Stimulated activated memory B cell treated with anti-CD40 and anti-IgM and Interleukin-4, amounts not matched to agents 10 μg/mL and 1 μg/mL and 100 μg/mL, for 72 hours (primary cell): Measurements from ENCODE around the gene CHMP4B.
A peak's percentile ranks its signal among the peaks of the same experiment; 100 is the strongest.
"Not testable (repeated sequence)": the region's sequence is repeated elsewhere in the genome, so short reads cannot be mapped to it uniquely, and the experiment has no call there.

Experiments
- ATAC-seq: fragments of 150-1000 bp; cut with Tn5 transposase; 2 replicates; pipeline ENCODE4 v1.10.0; 2021
- H3K27ac Mint-ChIP-seq: one replicate; pipeline ENCODE4 v1.8.0; 2022; ENCODE audit warnings: mild to moderate bottlenecking, mixed read lengths
- H3K27me3 Mint-ChIP-seq: one replicate; pipeline ENCODE4 v1.8.0; 2022; ENCODE audit warnings: mixed read lengths
- H3K36me3 Mint-ChIP-seq: one replicate; pipeline ENCODE4 v1.8.0; 2022; ENCODE audit warnings: mixed read lengths
- H3K4me1 Mint-ChIP-seq: one replicate; pipeline ENCODE4 v1.8.0; 2022; ENCODE audit warnings: mixed read lengths
- H3K4me3 Mint-ChIP-seq: one replicate; pipeline ENCODE4 v1.8.0; 2022; ENCODE audit warnings: mild to moderate bottlenecking, moderate library complexity, mixed read lengths
- H3K9me3 Mint-ChIP-seq: one replicate; pipeline ENCODE4 v1.8.0; 2022; ENCODE audit warnings: mixed read lengths

The CHMP4B gene

DNA sequence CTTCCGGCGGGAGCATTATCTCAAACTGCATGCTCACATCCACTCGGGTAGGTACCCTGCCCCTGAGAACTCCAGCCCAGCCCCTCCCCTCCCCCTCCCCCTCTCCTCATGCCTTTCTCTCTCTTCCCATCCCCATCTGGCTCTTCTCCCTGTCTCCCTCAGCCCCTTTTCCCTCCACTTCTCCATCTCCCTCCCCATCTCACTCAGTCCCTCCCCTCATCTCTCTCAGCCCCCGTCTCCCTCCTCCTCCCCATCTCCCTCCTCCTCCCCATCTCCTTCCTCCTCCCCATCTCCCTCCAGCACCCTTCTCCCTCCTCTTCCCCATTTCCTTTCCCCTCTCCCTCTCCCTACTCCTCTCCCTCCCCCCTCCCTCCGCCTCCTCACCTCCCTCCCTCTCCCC, 27.3 kb upstream of the CHMP4B start:
- no peak overlapping the region for H3K4me3 Mint-ChIP-seq
- no peaks in the 10 kb centered on the region for H3K27me3 Mint-ChIP-seq
- ATAC-seq: no peak
- peaks cover 61% of the 10 kb centered on the region for H3K4me1 Mint-ChIP-seq
- H3K27ac Mint-ChIP-seq: peak overlapping the region; percentile 90
- H3K36me3 Mint-ChIP-seq: peaks cover 25% of the 10 kb centered on the region
- peaks cover 5% of the 10 kb centered on the region for H3K9me3 Mint-ChIP-seq

DNA sequence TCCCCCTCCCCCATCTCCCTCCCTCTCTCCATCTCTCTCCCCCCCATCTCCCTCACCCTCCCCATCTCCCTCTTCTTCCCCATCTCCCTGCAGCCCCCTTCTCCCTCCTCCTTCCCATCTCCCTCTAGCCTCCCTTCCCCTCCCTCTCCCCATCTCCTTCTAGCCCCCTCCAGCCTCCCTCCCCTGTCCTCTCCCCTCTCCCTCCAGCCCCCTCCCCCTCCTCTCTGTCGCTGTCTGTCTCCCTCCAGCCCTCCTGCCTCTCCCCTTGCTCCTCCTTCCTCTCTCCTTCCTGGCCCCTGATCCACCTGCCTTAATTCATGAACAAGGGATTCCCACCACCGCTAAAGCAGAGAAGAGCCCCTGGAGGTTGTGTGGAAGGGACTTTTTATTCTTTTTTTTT, 26.9 kb upstream of the CHMP4B start:
- peaks cover 57% of the 10 kb centered on the region for H3K4me1 Mint-ChIP-seq

DNA sequence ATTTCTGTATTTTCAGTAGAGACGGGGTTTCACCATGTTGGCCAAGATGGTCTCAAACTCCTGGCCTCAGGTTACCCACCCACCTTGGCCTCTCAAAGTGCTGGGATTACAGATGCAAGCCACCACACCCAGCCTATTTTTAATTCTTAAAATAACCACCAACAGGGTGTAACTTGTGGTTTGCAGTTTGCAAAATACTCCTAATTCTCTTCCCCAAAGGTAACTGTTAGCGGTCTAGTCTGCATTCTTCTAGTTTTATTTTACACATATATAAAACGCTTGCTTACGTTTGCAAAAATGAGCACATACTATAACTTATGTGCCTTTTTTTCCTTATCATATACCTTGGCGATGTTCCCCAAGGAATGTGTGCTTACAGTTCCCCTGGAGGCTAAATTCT, 25.6 kb upstream of the CHMP4B start:
- ATAC-seq: no peak
- peak overlapping the region; percentile 53 for H3K27ac Mint-ChIP-seq

More for the DNA sequence above, 26.9 kb upstream of the CHMP4B start:
- H3K27me3 Mint-ChIP-seq: no peaks in the 10 kb centered on the region
- H3K27ac Mint-ChIP-seq: peak overlapping the region; percentile 90
- H3K4me3 Mint-ChIP-seq: no peak overlapping the region
- no peak for ATAC-seq
- H3K36me3 Mint-ChIP-seq: peaks cover 25% of the 10 kb centered on the region
- peaks cover 5% of the 10 kb centered on the region for H3K9me3 Mint-ChIP-seq

DNA sequence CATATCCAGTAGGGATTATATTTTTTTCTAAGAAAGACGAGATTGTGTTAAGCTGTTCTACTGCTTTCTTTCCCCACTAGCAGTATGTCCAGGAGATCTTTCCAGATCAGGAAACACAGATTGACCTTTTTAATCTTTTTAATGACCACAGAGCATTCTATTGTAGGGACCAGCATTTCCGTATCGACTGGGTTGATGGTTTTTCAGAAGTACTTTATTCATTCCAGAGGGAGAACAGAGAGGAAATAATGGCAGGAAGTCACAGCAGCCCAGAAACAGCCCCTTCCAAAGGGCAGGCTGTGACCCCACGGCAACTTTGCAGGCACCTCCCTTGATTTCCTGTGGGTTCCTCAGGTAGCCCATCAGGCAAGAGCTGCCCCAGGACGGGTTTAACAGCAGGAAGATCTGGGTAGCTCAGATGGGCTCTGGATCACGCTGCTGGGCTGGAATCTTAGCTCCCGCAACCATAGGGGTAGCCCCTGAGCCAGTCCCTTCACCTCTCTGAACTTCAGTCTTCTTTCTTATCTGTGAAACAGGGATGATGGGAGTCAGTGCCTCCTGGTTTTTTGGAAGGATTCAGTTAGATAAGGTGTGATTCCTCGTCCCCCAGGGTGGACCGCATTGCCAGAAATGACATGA, 23.8 kb upstream of the CHMP4B start:
- peaks cover 31% of the 10 kb centered on the region for H3K4me1 Mint-ChIP-seq
- no peaks in the 10 kb centered on the region for H3K9me3 Mint-ChIP-seq
- H3K4me3 Mint-ChIP-seq: no peak overlapping the region
- H3K27ac Mint-ChIP-seq: peak overlapping the region; percentile 3
- no peaks in the 10 kb centered on the region for H3K27me3 Mint-ChIP-seq
- no peak for ATAC-seq
- H3K36me3 Mint-ChIP-seq: peaks cover 24% of the 10 kb centered on the region

More for the DNA sequence above, 25.6 kb upstream of the CHMP4B start:
- Mint-ChIP-seq H3K27me3 (no peaks in the 10 kb centered on the region), H3K4me3 (no peak overlapping the region), H3K36me3 (peaks cover 27% of the 10 kb centered on the region), H3K4me1 (peaks cover 45% of the 10 kb centered on the region), H3K9me3 (no peaks in the 10 kb centered on the region)

DNA sequence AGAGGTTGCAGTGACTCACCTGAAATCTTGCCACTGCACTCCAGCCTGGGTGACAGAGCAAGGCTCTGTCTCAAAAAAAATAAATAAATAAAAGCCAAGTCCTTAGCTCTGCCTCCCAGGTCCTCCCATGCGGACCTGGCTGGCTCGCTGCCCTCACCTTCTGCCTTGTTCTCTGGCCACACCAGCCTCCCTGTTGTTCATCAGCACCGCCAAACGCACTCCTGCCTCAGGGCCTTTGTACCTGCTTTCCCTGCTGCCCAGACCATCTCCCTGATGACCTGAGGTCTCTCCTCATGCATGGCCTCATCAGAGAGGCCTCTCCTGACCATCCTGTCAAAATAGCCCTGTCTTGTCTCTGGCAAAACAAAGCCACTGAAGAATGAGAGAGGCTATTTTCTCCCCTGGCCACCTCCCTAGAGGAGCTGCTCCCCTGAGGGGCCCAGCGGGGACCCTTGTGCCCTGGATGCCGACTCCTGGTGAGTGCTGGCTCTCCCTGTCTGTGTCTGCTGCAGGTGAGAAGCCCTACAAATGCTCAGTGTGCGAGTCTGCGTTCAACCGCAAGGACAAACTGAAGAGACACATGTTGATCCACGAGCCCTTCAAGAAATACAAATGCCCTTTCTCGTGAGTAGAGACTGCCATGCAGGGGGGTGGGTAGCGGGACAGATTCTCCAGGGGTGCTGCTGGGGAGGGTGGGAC, 22.6 kb upstream of the CHMP4B start:
- Mint-ChIP-seq H3K36me3 (peaks cover 21% of the 10 kb centered on the region), H3K27me3 (no peaks in the 10 kb centered on the region), H3K4me1 (peaks cover 21% of the 10 kb centered on the region), H3K27ac (peak overlapping the region; percentile 3), H3K4me3 (no peak overlapping the region), H3K9me3 (no peaks in the 10 kb centered on the region)
- no peak for ATAC-seq

DNA sequence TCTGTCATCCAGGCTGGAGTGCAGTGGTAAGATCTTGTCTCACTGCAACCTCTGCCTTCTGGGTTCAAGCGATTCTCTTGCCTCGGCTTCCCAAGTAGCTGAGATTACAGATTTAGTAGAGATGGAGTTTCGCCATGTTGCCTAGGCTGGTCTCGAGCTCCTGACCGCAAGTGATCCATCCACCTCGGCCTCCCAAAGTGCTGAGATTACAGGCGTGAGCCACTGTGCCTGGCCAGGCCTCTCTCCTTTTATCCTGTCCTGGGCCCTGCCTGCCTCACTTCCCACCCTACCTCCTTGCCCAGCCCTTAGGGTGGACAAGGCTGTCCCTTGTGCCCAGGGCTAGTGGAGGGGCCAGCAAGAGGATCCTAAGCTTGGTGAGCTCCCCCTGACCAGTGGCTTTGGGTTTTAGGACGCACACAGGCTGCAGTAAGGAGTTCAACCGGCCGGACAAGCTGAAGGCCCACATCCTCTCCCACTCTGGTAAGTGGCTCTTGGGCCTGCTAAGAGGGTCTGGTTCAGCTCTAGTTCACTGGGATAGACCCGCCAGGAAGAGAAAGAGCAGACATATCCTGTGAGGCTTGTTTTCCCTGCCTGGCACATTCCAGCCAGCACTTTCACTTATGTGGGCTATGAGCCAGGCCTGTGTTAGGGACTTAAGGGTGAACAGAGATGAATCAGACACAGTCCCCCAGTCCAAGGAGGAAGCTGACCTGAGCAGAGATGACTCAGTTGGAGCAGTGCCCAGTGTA, 21.9 kb upstream of the CHMP4B start:
- Mint-ChIP-seq H3K36me3 (peaks cover 21% of the 10 kb centered on the region), H3K27ac (no peak overlapping the region), H3K9me3 (no peaks in the 10 kb centered on the region), H3K27me3 (no peaks in the 10 kb centered on the region), H3K4me1 (peaks cover 20% of the 10 kb centered on the region), H3K4me3 (no peak overlapping the region)
- ATAC-seq: no peak

DNA sequence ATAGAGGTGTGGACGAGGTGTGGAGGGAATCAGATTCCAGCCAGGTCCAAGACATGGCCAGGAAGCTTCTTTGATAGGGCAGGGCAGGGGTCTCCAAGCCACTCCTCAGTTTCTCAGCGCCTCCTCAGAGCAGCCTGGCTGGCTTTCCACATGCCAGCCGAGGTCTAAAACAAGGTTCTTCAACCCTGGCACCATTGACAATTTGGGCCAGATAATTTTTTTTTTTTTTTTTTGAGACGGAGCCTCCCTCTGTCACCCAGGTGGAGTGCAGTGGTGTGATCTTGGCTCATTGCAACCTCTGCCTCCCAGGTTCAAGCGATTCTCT, 21.3 kb upstream of the CHMP4B start:
- H3K4me3 Mint-ChIP-seq: no peak overlapping the region
- H3K4me1 Mint-ChIP-seq: peaks cover 20% of the 10 kb centered on the region
- peaks cover 21% of the 10 kb centered on the region for H3K36me3 Mint-ChIP-seq
- ATAC-seq: no peak
- H3K9me3 Mint-ChIP-seq: no peaks in the 10 kb centered on the region
- H3K27me3 Mint-ChIP-seq: no peaks in the 10 kb centered on the region
- H3K27ac Mint-ChIP-seq: no peak overlapping the region

DNA sequence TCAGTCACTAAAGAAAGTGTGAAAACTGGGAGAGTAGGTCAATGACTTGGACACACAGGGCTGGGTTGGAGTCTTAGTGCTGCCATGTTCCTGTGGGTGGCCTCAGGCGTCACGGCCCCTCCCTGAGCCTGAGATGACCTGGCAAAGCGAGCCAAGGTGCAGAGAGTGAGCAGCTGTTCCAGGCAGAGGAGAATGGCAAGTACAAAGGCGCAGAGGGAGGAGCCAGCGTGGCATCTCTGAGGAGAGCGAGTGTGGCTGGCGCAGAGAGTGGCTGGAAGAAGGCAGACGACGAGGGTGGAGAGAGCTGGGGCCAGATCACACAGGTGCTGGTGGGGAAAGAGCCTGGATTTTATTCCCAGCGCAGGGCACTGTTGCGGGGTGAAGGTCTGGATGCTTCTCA, 20.6 kb upstream of the CHMP4B start:
- Mint-ChIP-seq H3K9me3 (no peaks in the 10 kb centered on the region), H3K4me1 (peaks cover 18% of the 10 kb centered on the region), H3K27ac (peak overlapping the region; percentile 60), H3K27me3 (no peaks in the 10 kb centered on the region), H3K36me3 (peaks cover 21% of the 10 kb centered on the region), H3K4me3 (no peak overlapping the region)
- ATAC-seq: no peak

DNA sequence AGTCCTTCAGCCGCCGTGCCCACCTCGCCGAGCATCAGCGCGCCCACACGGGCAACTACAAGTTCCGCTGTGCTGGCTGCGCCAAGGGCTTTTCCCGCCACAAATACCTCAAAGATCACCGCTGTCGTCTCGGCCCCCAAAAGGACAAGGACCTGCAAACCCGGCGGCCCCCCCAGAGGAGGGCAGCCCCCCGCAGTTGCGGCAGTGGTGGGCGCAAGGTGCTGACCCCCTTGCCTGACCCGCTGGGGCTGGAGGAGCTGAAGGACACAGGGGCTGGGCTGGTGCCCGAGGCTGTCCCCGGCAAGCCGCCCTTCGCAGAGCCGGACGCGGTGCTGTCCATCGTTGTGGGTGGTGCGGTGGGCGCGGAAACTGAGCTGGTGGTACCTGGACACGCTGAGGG, 20.1 kb upstream of the CHMP4B start:
- H3K36me3 Mint-ChIP-seq: peaks cover 21% of the 10 kb centered on the region
- H3K4me3 Mint-ChIP-seq: no peak overlapping the region
- peak overlapping the region; percentile 60 for H3K27ac Mint-ChIP-seq
- no peaks in the 10 kb centered on the region for H3K27me3 Mint-ChIP-seq
- ATAC-seq: no peak
- H3K4me1 Mint-ChIP-seq: peaks cover 14% of the 10 kb centered on the region
- no peaks in the 10 kb centered on the region for H3K9me3 Mint-ChIP-seq

DNA sequence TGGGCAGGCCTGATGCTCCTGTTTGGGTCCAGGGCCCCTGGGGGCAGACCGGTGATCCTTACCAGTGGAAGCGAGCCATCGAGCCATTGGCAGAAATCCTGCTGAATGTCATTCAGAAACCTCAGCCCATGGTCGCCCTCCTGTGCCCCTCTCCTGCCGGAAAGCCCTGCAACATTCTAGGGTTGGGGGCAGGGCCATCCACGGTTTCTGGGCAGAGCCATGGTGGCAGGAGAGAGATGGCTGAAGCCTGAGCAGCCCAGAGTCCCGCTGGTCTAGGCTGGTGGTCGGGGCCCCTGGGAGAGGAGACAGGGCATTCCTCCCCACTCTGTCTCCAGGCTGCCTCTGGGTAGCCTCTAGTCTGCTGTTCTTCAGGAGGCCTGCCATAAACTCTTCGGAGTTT, 19.6 kb upstream of the CHMP4B start:
- H3K4me1 Mint-ChIP-seq: peaks cover 11% of the 10 kb centered on the region
- H3K27ac Mint-ChIP-seq: no peak overlapping the region
- H3K4me3 Mint-ChIP-seq: no peak overlapping the region
- ATAC-seq: no peak
- no peaks in the 10 kb centered on the region for H3K9me3 Mint-ChIP-seq
- H3K27me3 Mint-ChIP-seq: no peaks in the 10 kb centered on the region
- H3K36me3 Mint-ChIP-seq: peaks cover 21% of the 10 kb centered on the region

DNA sequence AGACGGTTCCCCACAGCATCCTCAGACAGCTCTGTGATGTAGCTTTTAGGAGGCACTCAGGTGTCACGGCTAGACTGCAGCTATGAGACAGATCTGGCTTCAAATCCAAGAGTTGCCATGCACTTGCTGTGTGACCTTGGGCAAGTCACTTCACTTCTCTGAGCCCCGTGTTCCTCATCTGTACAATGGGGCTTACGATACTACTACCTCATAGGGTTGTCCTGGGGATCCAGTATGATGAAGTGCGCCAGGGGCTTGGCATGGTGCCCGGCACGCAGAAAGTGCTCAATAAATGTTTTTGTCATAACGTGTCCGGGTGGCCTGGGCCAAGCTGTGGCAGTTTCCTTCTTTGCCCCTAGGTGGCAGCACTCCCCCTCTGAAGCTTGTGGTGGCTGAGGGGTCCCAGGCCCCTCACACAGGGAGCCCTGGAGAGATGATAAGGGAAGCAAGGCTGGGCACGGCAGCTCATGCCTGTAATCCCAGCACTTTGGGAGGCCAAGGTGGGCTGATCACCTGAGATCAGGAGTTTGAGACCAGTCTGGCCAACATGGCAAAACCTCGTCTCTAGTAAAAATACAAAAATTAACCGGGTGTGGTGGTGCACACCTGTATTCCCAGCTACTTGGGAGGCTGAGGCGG, 19.1 kb upstream of the CHMP4B start:
- no peaks in the 10 kb centered on the region for H3K9me3 Mint-ChIP-seq
- ATAC-seq: no peak
- H3K4me3 Mint-ChIP-seq: no peak overlapping the region
- H3K27ac Mint-ChIP-seq: no peak overlapping the region
- H3K36me3 Mint-ChIP-seq: peaks cover 21% of the 10 kb centered on the region
- H3K4me1 Mint-ChIP-seq: peaks cover 9% of the 10 kb centered on the region
- H3K27me3 Mint-ChIP-seq: no peaks in the 10 kb centered on the region

DNA sequence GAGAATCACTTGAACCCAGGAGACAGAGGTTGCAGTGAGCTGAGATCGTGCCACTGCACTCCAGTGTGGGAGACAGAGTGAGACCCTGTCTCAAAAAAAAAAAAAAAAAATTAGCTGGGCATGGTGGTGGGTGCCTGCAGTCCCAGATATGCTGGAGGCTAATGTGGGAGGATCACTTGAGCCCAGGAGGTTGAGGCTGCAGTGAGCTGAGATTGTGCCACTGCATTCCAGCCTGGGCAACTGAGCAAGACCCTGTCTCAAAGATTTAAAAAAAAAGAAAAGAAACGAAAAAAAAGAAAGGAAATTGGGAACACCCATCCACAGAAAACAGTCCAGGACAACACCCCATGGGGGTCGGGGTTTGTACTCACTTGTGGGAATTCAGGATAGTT, 18.6 kb upstream of the CHMP4B start:
- not testable (repeated sequence) for H3K4me1 Mint-ChIP-seq, H3K27me3 Mint-ChIP-seq, H3K9me3 Mint-ChIP-seq, H3K4me3 Mint-ChIP-seq, ATAC-seq
- Mint-ChIP-seq H3K36me3 (peaks cover 19% of the 10 kb centered on the region), H3K27ac (peak overlapping the region; percentile 15)

DNA sequence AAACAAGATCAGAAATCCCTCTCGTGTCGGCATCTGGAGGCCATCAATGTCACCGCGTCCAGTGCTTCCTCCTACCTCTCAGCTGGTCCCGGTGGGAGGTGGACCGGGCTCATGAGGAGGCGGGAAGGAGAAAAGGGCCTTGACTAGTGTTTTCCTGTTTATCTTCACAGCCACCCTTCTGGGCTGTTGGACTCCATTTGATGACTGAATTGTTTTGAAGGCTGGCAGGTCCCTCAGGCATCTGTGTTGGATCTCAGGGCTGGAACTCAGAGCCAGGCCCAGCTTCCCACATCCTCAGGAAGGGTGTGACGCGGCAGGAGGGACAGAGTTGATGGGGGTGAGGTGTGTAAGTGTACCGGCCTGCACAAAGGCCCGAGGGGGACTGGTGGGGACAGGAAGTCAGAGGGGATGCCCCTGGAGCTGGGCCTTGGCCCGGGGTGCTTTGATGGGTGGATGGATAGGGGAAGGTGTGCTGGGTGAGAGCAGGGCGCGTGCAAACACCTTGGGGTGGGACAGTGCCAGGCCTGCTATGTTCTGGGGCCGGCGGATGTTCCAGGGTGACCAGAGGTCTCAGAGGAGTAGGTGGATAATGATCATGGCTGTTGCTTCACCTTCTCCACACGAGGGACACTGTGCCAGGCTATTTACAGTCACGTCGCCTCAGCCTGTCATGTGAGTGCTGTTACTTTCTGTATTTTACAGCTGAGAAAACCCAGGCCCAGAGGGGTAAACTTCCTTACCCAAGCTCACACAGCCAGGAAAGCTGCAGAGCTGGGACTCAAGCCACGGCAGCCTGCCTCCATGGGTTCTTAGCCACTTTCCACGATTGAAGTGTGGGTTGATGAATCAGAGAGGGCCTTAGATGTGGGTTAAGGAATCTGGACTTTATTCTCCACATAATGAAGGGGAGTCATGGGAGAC, 17.9 kb upstream of the CHMP4B start:
- ATAC-seq: no peak
- Mint-ChIP-seq H3K9me3 (no peaks in the 10 kb centered on the region), H3K4me3 (no peak overlapping the region), H3K4me1 (no peaks in the 10 kb centered on the region), H3K36me3 (peaks cover 15% of the 10 kb centered on the region), H3K27ac (peak overlapping the region; percentile 15), H3K27me3 (no peaks in the 10 kb centered on the region)

DNA sequence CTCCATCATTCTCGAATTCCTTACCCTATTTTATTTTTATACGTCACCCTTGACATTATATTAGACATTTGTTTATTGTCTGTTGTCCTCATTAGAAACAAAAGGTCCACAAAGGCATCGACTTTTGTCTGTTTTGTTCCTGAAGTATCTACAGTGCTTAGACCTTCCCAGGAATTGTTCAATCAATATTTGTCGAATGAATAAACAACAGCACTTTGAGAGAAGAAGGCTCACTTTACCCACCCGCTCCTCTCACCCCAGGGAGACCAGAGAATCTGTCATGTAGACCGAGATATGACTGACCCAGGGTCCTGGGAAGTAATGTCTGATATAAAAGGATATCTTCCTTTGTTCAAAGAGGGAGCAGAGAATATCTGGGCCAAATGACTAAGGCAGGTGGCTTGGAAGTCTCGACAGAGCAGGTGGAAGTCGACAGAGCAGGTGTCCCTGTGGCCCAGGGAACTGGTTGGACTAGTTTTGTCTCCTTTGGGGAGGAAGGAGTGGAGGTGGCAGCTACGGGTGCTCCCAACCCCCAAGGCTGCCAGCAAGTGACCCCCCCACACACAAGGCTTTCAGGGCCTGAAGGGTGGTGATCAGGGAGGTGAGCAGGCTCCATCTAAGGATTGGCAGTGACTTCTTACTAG, 14.8 kb upstream of the CHMP4B start:
- no peaks in the 10 kb centered on the region for H3K36me3 Mint-ChIP-seq
- no peaks in the 10 kb centered on the region for H3K9me3 Mint-ChIP-seq
- no peaks in the 10 kb centered on the region for H3K27me3 Mint-ChIP-seq
- ATAC-seq: no peak
- H3K4me3 Mint-ChIP-seq: no peak overlapping the region
- H3K4me1 Mint-ChIP-seq: no peaks in the 10 kb centered on the region
- no peak overlapping the region for H3K27ac Mint-ChIP-seq
